ENCODE data around the gene CFAP20DC.
A peak's percentile ranks its signal among the peaks of the same experiment; 100 is the strongest.

Gene CFAP20DC

GRCh38 chr3:58955308-58955707 lies 94.5 kb downstream of the CFAP20DC start:
- Histone ChIP-seq H2BK15ac (ENCODE audit: low read depth, poor library complexity, severe bottlenecking) (no peak overlapping the region), H2BK5ac (ENCODE audit: low read depth, low read length, poor library complexity, severe bottlenecking) (no peak overlapping the region), H3K18ac (ENCODE audit: low read depth in 1 of 2, low read length in 2 of 2) (no peak overlapping the region), H3K27ac (ENCODE audit: low read length, poor library complexity, severe bottlenecking) (no peak overlapping the region), H3K79me1 (replicated peaks; ENCODE audit: low read length, poor library complexity, severe bottlenecking) (no peaks in the 10 kb centered on the region), H2AK5ac (ENCODE audit: low read length, severe bottlenecking) (no peak overlapping the region), H2BK120ac (ENCODE audit: low read depth, low read length) (no peak overlapping the region), H3K27me3 (ENCODE audit: control insufficient read depth in 1 of 2, insufficient read depth in 1 of 2, low read length in 2 of 2) (no peaks in the 10 kb centered on the region), H3K14ac (ENCODE audit: low read length in 2 of 2) (no peak overlapping the region), H3K4me3 (ENCODE audit: insufficient read depth in 1 of 2, low read depth in 1 of 2, low read length in 2 of 2) (no peak overlapping the region), H3K4ac (ENCODE audit: low read depth in 1 of 2, low read length in 2 of 2) (no peak overlapping the region), H3K36me3 (ENCODE audit: control insufficient read depth in 1 of 2, insufficient read depth in 2 of 2, low read depth in 1 of 2, low read length in 2 of 2) (no peaks in the 10 kb centered on the region), H3K23ac (ENCODE audit: low read length in 2 of 2) (no peak overlapping the region), H2BK12ac (ENCODE audit: low read length in 2 of 2) (no peak overlapping the region), H3K9me3 (ENCODE audit: control insufficient read depth, low read length) (no peaks in the 10 kb centered on the region), H3K9ac (ENCODE audit: low read length) (no peak overlapping the region), H4K91ac (ENCODE audit: low read length) (no peak overlapping the region), H4K8ac (ENCODE audit: low read length) (no peak overlapping the region), H3K4me1 (ENCODE audit: control insufficient read depth, insufficient read depth, low read depth, low read length) (no peaks in the 10 kb centered on the region), H3K4me2 (ENCODE audit: low read length, poor library complexity, severe bottlenecking) (no peak overlapping the region), H2AFZ (ENCODE audit: low read depth, low read length) (no peak overlapping the region)
- WGBS, result 85% methylated on average over 2 of the region's 2 CpGs
- no peak for DNase-seq

DNA sequence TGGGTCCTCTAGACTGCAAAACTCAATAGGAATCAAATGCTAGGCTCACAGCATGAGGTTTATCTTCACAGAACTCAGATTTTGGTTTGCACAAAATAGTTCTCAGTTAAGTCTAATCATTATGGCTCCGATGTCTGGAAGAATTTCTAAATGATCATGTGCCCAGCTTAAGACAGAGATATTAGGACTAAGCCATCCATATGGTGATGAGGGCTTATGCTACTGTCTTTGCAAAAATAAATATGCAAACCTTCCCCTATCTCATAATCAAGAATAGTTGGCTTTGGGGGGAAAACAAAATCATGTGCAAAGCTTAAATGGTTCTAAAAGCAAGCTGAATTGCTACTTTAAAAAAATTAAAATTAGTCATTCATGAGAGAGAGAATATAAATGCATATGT lies 96.5 kb downstream of the CFAP20DC start:
- Histone ChIP-seq H2BK12ac (ENCODE audit: low read length in 2 of 2) (no peak overlapping the region), H3K4me2 (ENCODE audit: low read length, poor library complexity, severe bottlenecking) (no peak overlapping the region), H2BK120ac (ENCODE audit: low read depth, low read length) (no peak overlapping the region), H3K9me3 (ENCODE audit: control insufficient read depth, low read length) (no peaks in the 10 kb centered on the region), H2BK15ac (ENCODE audit: low read depth, poor library complexity, severe bottlenecking) (no peak overlapping the region), H3K79me1 (replicated peaks; ENCODE audit: low read length, poor library complexity, severe bottlenecking) (no peaks in the 10 kb centered on the region), H3K4me3 (ENCODE audit: insufficient read depth in 1 of 2, low read depth in 1 of 2, low read length in 2 of 2) (no peak overlapping the region), H3K23ac (ENCODE audit: low read length in 2 of 2) (no peak overlapping the region), H2AK5ac (ENCODE audit: low read length, severe bottlenecking) (no peak overlapping the region), H3K27ac (ENCODE audit: low read length, poor library complexity, severe bottlenecking) (no peak overlapping the region), H3K14ac (ENCODE audit: low read length in 2 of 2) (no peak overlapping the region), H3K4me1 (ENCODE audit: control insufficient read depth, insufficient read depth, low read depth, low read length) (no peaks in the 10 kb centered on the region), H3K9ac (ENCODE audit: low read length) (no peak overlapping the region), H3K27me3 (ENCODE audit: control insufficient read depth in 1 of 2, insufficient read depth in 1 of 2, low read length in 2 of 2) (no peaks in the 10 kb centered on the region), H3K18ac (ENCODE audit: low read depth in 1 of 2, low read length in 2 of 2) (no peak overlapping the region), H2BK5ac (ENCODE audit: low read depth, low read length, poor library complexity, severe bottlenecking) (no peak overlapping the region), H4K91ac (ENCODE audit: low read length) (no peak overlapping the region), H4K8ac (ENCODE audit: low read length) (no peak overlapping the region), H2AFZ (ENCODE audit: low read depth, low read length) (no peak overlapping the region), H3K36me3 (ENCODE audit: control insufficient read depth in 1 of 2, insufficient read depth in 2 of 2, low read depth in 1 of 2, low read length in 2 of 2) (no peaks in the 10 kb centered on the region), H3K4ac (ENCODE audit: low read depth in 1 of 2, low read length in 2 of 2) (no peak overlapping the region)
- WGBS, result 100% methylated on average over 1 of the region's 1 CpG
- no peak for DNase-seq

GRCh38 chr3:58952128-58952917 lies 97.5 kb downstream of the CFAP20DC start:
- 82% methylated on average over 2 of the region's 4 CpGs for WGBS
- H2AFZ ChIP-seq (ENCODE audit: low read depth, low read length), result no peak overlapping the region
- H3K4me3 ChIP-seq (ENCODE audit: insufficient read depth in 1 of 2, low read depth in 1 of 2, low read length in 2 of 2), result no peak overlapping the region
- no peak overlapping the region for H2AK5ac ChIP-seq (ENCODE audit: low read length, severe bottlenecking)
- no peak overlapping the region for H2BK12ac ChIP-seq (ENCODE audit: low read length in 2 of 2)
- H3K4me2 ChIP-seq (ENCODE audit: low read length, poor library complexity, severe bottlenecking), result no peak overlapping the region
- no peaks in the 10 kb centered on the region for H3K79me1 ChIP-seq (replicated peaks; ENCODE audit: low read length, poor library complexity, severe bottlenecking)
- no peak overlapping the region for H4K8ac ChIP-seq (ENCODE audit: low read length)
- no peaks in the 10 kb centered on the region for H3K4me1 ChIP-seq (ENCODE audit: control insufficient read depth, insufficient read depth, low read depth, low read length)
- H3K9ac ChIP-seq (ENCODE audit: low read length), result peak overlapping the region; percentile 81
- no peak overlapping the region for H3K23ac ChIP-seq (ENCODE audit: low read length in 2 of 2)
- no peak overlapping the region for H2BK15ac ChIP-seq (ENCODE audit: low read depth, poor library complexity, severe bottlenecking)
- DNase-seq, result no peak
- H3K36me3 ChIP-seq (ENCODE audit: control insufficient read depth in 1 of 2, insufficient read depth in 2 of 2, low read depth in 1 of 2, low read length in 2 of 2), result no peaks in the 10 kb centered on the region
- no peak overlapping the region for H3K4ac ChIP-seq (ENCODE audit: low read depth in 1 of 2, low read length in 2 of 2)
- no peak overlapping the region for H3K14ac ChIP-seq (ENCODE audit: low read length in 2 of 2)
- peak overlapping the region; percentile 63 for H3K27ac ChIP-seq (ENCODE audit: low read length, poor library complexity, severe bottlenecking)
- no peaks in the 10 kb centered on the region for H3K9me3 ChIP-seq (ENCODE audit: control insufficient read depth, low read length)
- H2BK120ac ChIP-seq (ENCODE audit: low read depth, low read length), result no peak overlapping the region
- H2BK5ac ChIP-seq (ENCODE audit: low read depth, low read length, poor library complexity, severe bottlenecking), result no peak overlapping the region
- H4K91ac ChIP-seq (ENCODE audit: low read length), result no peak overlapping the region
- H3K18ac ChIP-seq (ENCODE audit: low read depth in 1 of 2, low read length in 2 of 2), result no peak overlapping the region
- H3K27me3 ChIP-seq (ENCODE audit: control insufficient read depth in 1 of 2, insufficient read depth in 1 of 2, low read length in 2 of 2), result no peaks in the 10 kb centered on the region

DNA sequence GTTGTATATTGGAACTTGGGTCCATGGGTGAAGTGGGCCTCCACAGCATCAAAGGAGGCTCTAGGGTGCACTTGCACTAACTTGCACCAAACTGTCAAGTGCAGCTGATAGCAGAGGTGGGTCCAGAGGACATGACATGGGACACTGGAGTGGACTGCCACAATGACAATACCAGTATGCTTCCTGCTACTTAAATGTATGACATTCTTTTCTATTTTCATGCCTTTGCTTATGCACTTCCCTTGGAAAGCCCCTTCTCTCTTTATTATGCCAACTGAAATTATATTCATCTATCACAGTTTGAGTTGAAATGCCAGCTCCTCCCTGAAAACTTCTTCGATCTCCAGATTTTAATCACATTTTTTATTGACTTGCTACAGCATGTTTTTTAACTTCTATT lies 101.8 kb downstream of the CFAP20DC start:
- Histone ChIP-seq H3K27me3 (ENCODE audit: control insufficient read depth in 1 of 2, insufficient read depth in 1 of 2, low read length in 2 of 2) (no peaks in the 10 kb centered on the region), H3K4me2 (ENCODE audit: low read length, poor library complexity, severe bottlenecking) (no peak overlapping the region), H3K36me3 (ENCODE audit: control insufficient read depth in 1 of 2, insufficient read depth in 2 of 2, low read depth in 1 of 2, low read length in 2 of 2) (no peaks in the 10 kb centered on the region), H4K91ac (ENCODE audit: low read length) (no peak overlapping the region), H3K79me1 (replicated peaks; ENCODE audit: low read length, poor library complexity, severe bottlenecking) (no peaks in the 10 kb centered on the region), H3K14ac (ENCODE audit: low read length in 2 of 2) (no peak overlapping the region), H3K27ac (ENCODE audit: low read length, poor library complexity, severe bottlenecking) (no peak overlapping the region), H2AFZ (ENCODE audit: low read depth, low read length) (no peak overlapping the region), H3K4me3 (ENCODE audit: insufficient read depth in 1 of 2, low read depth in 1 of 2, low read length in 2 of 2) (no peak overlapping the region), H3K9ac (ENCODE audit: low read length) (no peak overlapping the region), H2BK15ac (ENCODE audit: low read depth, poor library complexity, severe bottlenecking) (no peak overlapping the region), H3K4ac (ENCODE audit: low read depth in 1 of 2, low read length in 2 of 2) (no peak overlapping the region), H2BK12ac (ENCODE audit: low read length in 2 of 2) (no peak overlapping the region), H3K18ac (ENCODE audit: low read depth in 1 of 2, low read length in 2 of 2) (no peak overlapping the region), H2BK120ac (ENCODE audit: low read depth, low read length) (no peak overlapping the region), H3K9me3 (ENCODE audit: control insufficient read depth, low read length) (no peaks in the 10 kb centered on the region), H3K23ac (ENCODE audit: low read length in 2 of 2) (no peak overlapping the region), H2AK5ac (ENCODE audit: low read length, severe bottlenecking) (no peak overlapping the region), H2BK5ac (ENCODE audit: low read depth, low read length, poor library complexity, severe bottlenecking) (no peak overlapping the region), H4K8ac (ENCODE audit: low read length) (no peak overlapping the region), H3K4me1 (ENCODE audit: control insufficient read depth, insufficient read depth, low read depth, low read length) (no peaks in the 10 kb centered on the region)
- no peak for DNase-seq
- 84% methylated on average over 1 of the region's 1 CpG for WGBS
